Endothelial cell of umbilical vein (primary cell): ENCODE results near the gene MYOZ3. TPM values are rescaled to one million over a fixed set of nuclear protein-coding genes. Genes with fewer than 3 reads are reported as not detected.

ENCODE experiments used
- BruUV-seq: library from RNA; stranded (reverse); fragments of 400-500 nt; replicated peaks from 2 replicates; lab custom pipeline; 2021; lab: Mats Ljungman, UMichigan
- CTCF ChIA-PET: fragments of 300-600, 350-600 bp; sonication (Branson Sonifier 250); formaldehyde crosslinking; loops from one replicate; lab custom pipeline; 2021; ENCODE audit warnings: antibody characterized with exemption, inconsistent platforms; lab: Charles Lee
- POLR2A ChIA-PET: fragments of 300-600, 350-600 bp; sonication (Branson Sonifier 250); formaldehyde crosslinking; loops from one replicate; lab custom pipeline; 2021; ENCODE audit warnings: antibody characterized with exemption, inconsistent platforms; lab: Charles Lee
- DNase-seq: peaks from one replicate; pipeline ENCODE4 v3.0.0-alpha.2; 2011; ENCODE audit warnings: low read depth, low spot score
- FAIRE-seq: peaks from 2 replicates; lab custom pipeline; 2011; peaks lifted over from hg19 to GRCh38; lab: Jason Lieb, UNC
- H2AFZ ChIP-seq: 2 replicates; pipeline ENCODE4 v1.6.0; 2012; ENCODE audit warnings: low read depth, low read length, control low read depth, inconsistent platforms
- H3K27ac ChIP-seq: 2 replicates; pipeline ENCODE4 v1.5.1; 2011; ENCODE audit warnings: low read depth, mild to moderate bottlenecking, control low read depth, low read length, moderate library complexity; ENCODE audit not compliant: insufficient read depth
- H3K27me3 ChIP-seq, 2 experiments: 2 replicates each; pipeline versions ENCODE4 v1.6.0 to v1.6.1; 2011; ENCODE audit warnings: low read length in 2 of 2, mixed read lengths in 1 of 2; ENCODE audit not compliant: control insufficient read depth in 2 of 2, insufficient read depth in 2 of 2
- H3K36me3 ChIP-seq, 2 experiments: 2 replicates in 1 of 2; 3 replicates in 1 of 2; pipeline ENCODE4 v1.5.1; 2011; ENCODE audit warnings: low read length in 2 of 2, mild to moderate bottlenecking in 1 of 2, moderate library complexity in 1 of 2; ENCODE audit not compliant: control insufficient read depth in 2 of 2, insufficient read depth in 2 of 2; ENCODE audit errors: extremely low read depth in 1 of 2
- H3K4me1 ChIP-seq: 3 replicates; pipeline ENCODE4 v1.5.1; 2011; ENCODE audit warnings: mild to moderate bottlenecking, low read length; ENCODE audit not compliant: control insufficient read depth, insufficient read depth; ENCODE audit errors: extremely low read depth
- H3K4me2 ChIP-seq: 2 replicates; pipeline ENCODE4 v1.6.1; 2011; ENCODE audit warnings: low read length, control low read depth, mixed read lengths; ENCODE audit not compliant: insufficient read depth
- H3K4me3 ChIP-seq, 3 experiments: fragments of 200-600 bp in 1 of 3; sonication (generic), shearing (Covaris generic) in 1 of 3; replicated peaks in 1 of 3; 2 replicates each; pipeline ENCODE4 v1.5.1; 2011 to 2016; ENCODE audit warnings: control low read depth in 3 of 3, low read length in 3 of 3, mild to moderate bottlenecking in 2 of 3, inconsistent platforms in 1 of 3, low read depth in 1 of 3, moderate library complexity in 1 of 3; ENCODE audit not compliant: insufficient read depth in 1 of 3
- H3K79me2 ChIP-seq: 2 replicates; pipeline ENCODE4 v1.6.0; 2012; ENCODE audit warnings: low read length, inconsistent platforms; ENCODE audit not compliant: control insufficient read depth, insufficient read depth
- H3K9ac ChIP-seq: replicated peaks from 2 replicates; pipeline ENCODE3; 2011; ENCODE audit warnings: low read length, control low read depth; ENCODE audit not compliant: insufficient read depth; ENCODE audit errors: extremely low read depth
- H3K9me1 ChIP-seq: replicated peaks from 3 replicates; pipeline ENCODE4 v1.6.0; 2011; ENCODE audit warnings: mild to moderate bottlenecking, low read length; ENCODE audit not compliant: control insufficient read depth, insufficient read depth; ENCODE audit errors: extremely low read depth
- H3K9me3 ChIP-seq: replicated peaks from 2 replicates; pipeline ENCODE4 v1.5.1; 2012; ENCODE audit warnings: low read length, inconsistent platforms; ENCODE audit not compliant: control insufficient read depth, insufficient read depth
- H4K20me1 ChIP-seq: replicated peaks from 2 replicates; pipeline ENCODE3; 2011; ENCODE audit warnings: mild to moderate bottlenecking, low read length; ENCODE audit not compliant: control insufficient read depth, insufficient read depth; ENCODE audit errors: extremely low read depth
- CTCF ChIP-seq, 2 donors: IDR thresholded peaks; 1 replicate in 1 of 2; 2 replicates in 1 of 2; pipeline ENCODE4 v1.5.1; 2011; ENCODE audit warnings: low read length in 2 of 2, mild to moderate bottlenecking in 2 of 2, moderate library complexity in 2 of 2, control low read depth in 1 of 2, inconsistent platforms in 1 of 2, low read depth in 1 of 2; ENCODE audit not compliant: insufficient read depth in 1 of 2; ENCODE audit errors: extremely low read depth in 1 of 2
- EZH2 ChIP-seq: IDR thresholded peaks from 2 replicates; pipeline ENCODE4 v1.6.1; 2012; ENCODE audit warnings: borderline replicate concordance, low read depth, mild to moderate bottlenecking, moderate library complexity, low read length, inconsistent platforms; ENCODE audit not compliant: severe bottlenecking
- FOS ChIP-seq: IDR thresholded peaks from 2 replicates; pipeline ENCODE4 v1.6.1; 2011; ENCODE audit warnings: mild to moderate bottlenecking, low read length, moderate library complexity, borderline replicate concordance; ENCODE audit not compliant: insufficient read depth
- GATA2 ChIP-seq: IDR thresholded peaks from 2 replicates; pipeline ENCODE4 v1.7.0; 2011; ENCODE audit warnings: low read depth, mild to moderate bottlenecking, moderate library complexity, mixed read lengths, low read length; ENCODE audit not compliant: insufficient read length, insufficient read depth
- JUN ChIP-seq: IDR thresholded peaks from 2 replicates; pipeline ENCODE4 v1.6.1; 2011; ENCODE audit warnings: borderline replicate concordance, low read depth; ENCODE audit not compliant: insufficient read length, insufficient read depth
- MAX ChIP-seq: IDR thresholded peaks from 2 replicates; pipeline ENCODE4 v1.6.1; 2011; ENCODE audit not compliant: insufficient read depth, insufficient read length
- MYC ChIP-seq: IDR thresholded peaks from one replicate; pipeline ENCODE4 v1.6.1; 2011; ENCODE audit warnings: mild to moderate bottlenecking, low read depth, low read length
- POLR2A ChIP-seq: IDR thresholded peaks from 2 replicates; pipeline ENCODE4 v1.6.1; 2012; ENCODE audit warnings: low read depth, mild to moderate bottlenecking, control low read depth, low read length
- POLR2AphosphoS5 ChIP-seq: IDR thresholded peaks from 2 replicates; pipeline ENCODE4 v1.6.1; 2012; ENCODE audit warnings: low read depth, mild to moderate bottlenecking, control low read depth, low read length, moderate library complexity; ENCODE audit not compliant: insufficient read depth
- dilution Hi-C: fragments of 300-500 bp; cut with MboI; formaldehyde crosslinking; loops from one replicate; pipeline ENCODE4 v1.15.0; 2019; ENCODE audit warnings: low sequenced_read_pairs; ENCODE audit not compliant: extremely low pct_ligation_motif_present
- intact Hi-C: fragments of 100-400 bp; cut with micrococcal nuclease; formaldehyde crosslinking; loops from one replicate; pipeline ENCODE4 v1.10.0; 2022
- polyA plus RNA-seq, 4 experiments: library from polyadenylated mRNA; depleted of rRNA in 3 of 4; stranded (reverse) in 3 of 4; unstranded in 1 of 4; fragments of >200 nt; gene quantifications; 2 replicates each; pipeline versions ENCODE4 v1.2.1 to v1.2.3, GENCODE V29; 2011 to 2012; ENCODE audit warnings: missing spikeins in 1 of 4
- total RNA-seq: library from RNA; stranded (reverse); gene quantifications from 2 replicates; pipeline ENCODE4 v1.2.3, GENCODE V29; 2021

Gene MYOZ3
- total and polyA plus RNA-seq, 2 donors (not counting 3 experiments of a cell fraction or from before 2014, with no cell fraction given) = 0.43 to 1.1 TPM

- dilution Hi-C loops = no loop called here
- peak overlapping the region; percentile 41 for H3K4me2 ChIP-seq
Measured at GRCh38 chr5:150612405-150612804, 48.6 kb upstream of the MYOZ3 start.

More at GRCh38 chr5:150612405-150612804, 48.6 kb upstream of the MYOZ3 start:
- H3K36me3 ChIP-seq = no peaks in the 10 kb centered on the region
- DNase-seq (peak; percentile 91), FAIRE-seq (peak; percentile 99)
- no TSS peak for BruUV-seq
- H3K4me1 ChIP-seq = peaks cover 29% of the 10 kb centered on the region
- no peak overlapping the region for H2AFZ ChIP-seq
- H3K4me3 ChIP-seq = no peak overlapping the region
- H3K79me2 ChIP-seq = no peaks in the 10 kb centered on the region
- no peak overlapping the region for H3K9ac ChIP-seq
- H4K20me1 ChIP-seq = no peaks in the 10 kb centered on the region
- no peak overlapping the region for H3K27ac ChIP-seq
- intact Hi-C loops = loop anchor here (1.0 kb wide), 1 partner anchor 12 kb away; no protein-coding TSS in a partner anchor
- ChIA-PET POLR2A (interaction anchor here (0.7 to 1.1 kb wide), 3 partner anchors 12 to 28 kb away, joined by 3 to 5 read pairs (median 3); partner anchors contain the start of gene SYNPO), CTCF (interaction anchor here (0.7 to 1.9 kb wide), 15 partner anchors 9 to 162 kb away, joined by 3 to 11 read pairs (median 4); partner anchors contain the start of genes MYOZ3 and SYNPO)
- H3K9me1 ChIP-seq = no peaks in the 10 kb centered on the region
- H3K9me3 ChIP-seq = no peaks in the 10 kb centered on the region
- TF ChIP-seq JUN = peak; percentile 68
- no peak for TF ChIP-seq CTCF (IDR thresholded peaks at IDR 0.05; ENCODE audit: extremely low read depth in 1 of 2, insufficient read depth in 1 of 2, low read depth in 1 of 2, low read length in 2 of 2)
- TF ChIP-seq POLR2A = no peak
- TF ChIP-seq EZH2 = no peak
- TF ChIP-seq MAX = no peak
- TF ChIP-seq MYC = no peak
- TF ChIP-seq GATA2 = peak; percentile 62
- TF ChIP-seq FOS = peak; percentile 53
- TF ChIP-seq POLR2AphosphoS5 = peak; percentile 23
- H3K27me3 ChIP-seq = no peaks in the 10 kb centered on the region
